ENCODE results near the gene TRIM63.

DNA sequence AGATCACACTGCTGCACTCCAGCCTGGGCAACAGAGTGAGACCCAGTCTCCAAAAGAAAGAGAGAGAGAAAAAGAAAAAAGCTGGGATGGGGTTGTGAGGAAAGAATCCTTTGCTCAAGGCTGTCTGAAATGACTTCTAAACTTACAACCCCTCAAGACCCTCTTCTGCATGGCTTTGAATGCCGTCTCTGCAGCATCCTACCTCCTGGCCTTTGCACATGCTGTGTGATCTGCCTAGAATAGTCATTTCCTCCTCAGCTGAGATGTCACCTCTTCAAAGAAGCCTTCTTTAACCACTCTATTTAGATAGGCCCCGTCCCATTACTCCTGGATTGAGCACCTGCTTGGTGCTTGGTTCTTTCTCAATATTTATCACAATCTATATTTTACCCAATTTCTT lies 17.4 kb upstream of the TRIM63 start:
- TF ChIP-seq, protein P1, sequence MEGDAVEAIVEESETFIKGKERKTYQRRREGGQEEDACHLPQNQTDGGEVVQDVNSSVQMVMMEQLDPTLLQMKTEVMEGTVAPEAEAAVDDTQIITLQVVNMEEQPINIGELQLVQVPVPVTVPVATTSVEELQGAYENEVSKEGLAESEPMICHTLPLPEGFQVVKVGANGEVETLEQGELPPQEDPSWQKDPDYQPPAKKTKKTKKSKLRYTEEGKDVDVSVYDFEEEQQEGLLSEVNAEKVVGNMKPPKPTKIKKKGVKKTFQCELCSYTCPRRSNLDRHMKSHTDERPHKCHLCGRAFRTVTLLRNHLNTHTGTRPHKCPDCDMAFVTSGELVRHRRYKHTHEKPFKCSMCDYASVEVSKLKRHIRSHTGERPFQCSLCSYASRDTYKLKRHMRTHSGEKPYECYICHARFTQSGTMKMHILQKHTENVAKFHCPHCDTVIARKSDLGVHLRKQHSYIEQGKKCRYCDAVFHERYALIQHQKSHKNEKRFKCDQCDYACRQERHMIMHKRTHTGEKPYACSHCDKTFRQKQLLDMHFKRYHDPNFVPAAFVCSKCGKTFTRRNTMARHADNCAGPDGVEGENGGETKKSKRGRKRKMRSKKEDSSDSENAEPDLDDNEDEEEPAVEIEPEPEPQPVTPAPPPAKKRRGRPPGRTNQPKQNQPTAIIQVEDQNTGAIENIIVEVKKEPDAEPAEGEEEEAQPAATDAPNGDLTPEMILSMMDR (IDR thresholded peaks at IDR 0.05; ENCODE audit: control extremely low read depth in 1 of 3, insufficient read depth in 1 of 3, low read depth in 1 of 3, low read length in 3 of 3): no peak
- no peak for TF ChIP-seq CHD2 (IDR thresholded peaks at IDR 0.05; ENCODE audit: low read length)
- TF ChIP-seq CREB1 (IDR thresholded peaks at IDR 0.05): no peak
- TF ChIP-seq, protein P2, sequence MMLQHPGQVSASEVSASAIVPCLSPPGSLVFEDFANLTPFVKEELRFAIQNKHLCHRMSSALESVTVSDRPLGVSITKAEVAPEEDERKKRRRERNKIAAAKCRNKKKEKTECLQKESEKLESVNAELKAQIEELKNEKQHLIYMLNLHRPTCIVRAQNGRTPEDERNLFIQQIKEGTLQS (IDR thresholded peaks at IDR 0.05; ENCODE audit: insufficient read depth, low read depth, low read length): no peak
- no peak for TF ChIP-seq NRF1 (IDR thresholded peaks at IDR 0.05; ENCODE audit: low read depth, low read length)

Measured in H1 (cell line).